ENCODE results near the gene JMJD7. TPM values are rescaled to one million over a fixed set of nuclear protein-coding genes. Genes with fewer than 3 reads are reported as not detected.

Gene JMJD7
- total RNA-seq, 1 experiment from 2014 or later: 4.4 TPM

DNA sequence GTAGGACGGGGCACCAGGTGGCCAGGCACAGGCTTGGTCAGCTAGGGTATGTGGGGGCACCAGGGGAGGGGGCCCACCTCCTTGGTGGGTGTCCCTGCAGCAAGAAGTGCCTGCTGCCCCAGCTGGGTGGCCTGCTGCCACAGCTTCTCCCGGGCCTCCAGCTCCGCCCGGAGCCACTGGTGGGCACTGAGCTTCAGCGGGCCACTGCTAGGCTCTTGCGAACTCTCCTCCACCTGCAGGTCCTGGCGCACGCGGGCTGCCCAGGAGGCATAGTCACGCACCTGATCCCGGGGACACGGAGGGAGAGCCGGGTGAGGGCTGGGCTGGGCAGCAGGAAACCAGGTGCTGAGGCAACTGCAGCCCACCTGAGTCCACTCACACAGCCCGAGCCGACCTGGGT, 40.4 kb downstream of the JMJD7 start:
- DNase-seq (ENCODE audit: low read depth, low spot score): no peak

DNA sequence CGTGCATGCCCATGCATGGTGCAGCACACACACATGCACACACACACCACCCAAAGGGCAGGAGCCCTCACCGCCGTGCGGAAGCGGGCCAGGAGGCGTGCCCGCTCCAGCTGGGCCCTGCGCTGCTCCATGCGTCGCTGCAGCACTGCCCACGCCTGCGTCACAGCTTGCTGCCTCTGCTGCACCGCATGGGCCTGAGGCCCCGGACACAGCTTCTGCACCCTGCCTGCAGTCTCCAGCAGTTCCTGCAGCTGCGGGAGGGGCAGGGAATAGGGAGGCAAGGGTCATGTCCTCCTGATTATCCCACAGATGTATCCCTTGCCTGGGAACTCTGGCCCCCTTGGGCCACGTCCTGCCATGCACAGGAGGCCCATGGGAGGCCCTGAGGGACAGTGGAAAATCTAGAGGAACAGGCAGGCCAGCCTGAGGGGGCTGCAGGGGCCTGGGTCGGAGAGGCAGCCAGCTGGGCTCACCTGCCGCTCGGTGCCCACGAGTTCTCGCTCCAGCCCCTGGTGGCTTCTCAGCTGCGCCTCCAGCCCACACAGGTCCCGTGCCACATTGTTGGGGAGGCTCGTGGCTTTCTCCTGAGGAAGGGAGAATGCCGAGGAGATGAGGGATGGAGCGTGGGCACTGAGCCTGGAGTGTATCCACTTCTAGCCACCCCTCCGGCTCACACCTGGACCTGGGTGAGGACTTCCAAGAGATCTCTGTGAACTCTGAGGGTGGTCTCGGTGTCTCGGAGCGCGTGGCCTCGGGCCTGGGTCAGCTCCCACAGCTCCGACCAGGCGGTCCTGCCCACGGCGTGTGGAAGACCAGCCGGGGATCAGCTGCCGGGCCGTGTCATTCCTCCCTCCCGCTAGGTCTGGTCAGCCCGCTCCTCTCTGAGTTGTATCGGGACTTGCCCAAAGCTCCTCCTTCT, 42.1 kb downstream of the JMJD7 start:
- in situ Hi-C loops (cut with HindIII; ENCODE audit: low pct_unique_long_range_greater_than_20kb, low sequenced_read_pairs): no loop called here
- DNase-seq (ENCODE audit: low read depth, low spot score): no peak

More for the DNA sequence above, 40.4 kb downstream of the JMJD7 start:
- in situ Hi-C loops (cut with HindIII; ENCODE audit: low pct_unique_long_range_greater_than_20kb, low sequenced_read_pairs): no loop called here

DNA sequence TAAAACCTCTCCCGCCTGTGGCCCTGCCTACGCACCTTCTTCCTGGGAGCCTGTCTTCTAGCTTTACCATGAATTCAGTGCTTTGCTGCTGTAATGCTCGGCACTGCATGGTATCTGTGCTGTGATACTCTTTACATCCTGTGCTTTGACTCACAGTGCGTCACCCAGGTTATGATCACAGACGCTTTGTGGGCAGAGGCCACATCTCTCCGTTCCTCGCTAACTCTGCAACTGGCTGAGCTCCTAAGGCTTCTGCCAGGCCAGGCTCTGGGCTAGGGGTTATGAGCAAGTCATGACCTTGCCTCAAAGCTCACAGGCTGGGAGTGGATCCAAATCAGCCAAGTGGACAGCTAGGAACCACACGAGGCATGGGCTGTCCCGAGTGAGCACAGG, 42.8 kb downstream of the JMJD7 start:
- in situ Hi-C loops (cut with HindIII; ENCODE audit: low pct_unique_long_range_greater_than_20kb, low sequenced_read_pairs): no loop called here
- no peak for DNase-seq (ENCODE audit: low read depth, low spot score)

DNA sequence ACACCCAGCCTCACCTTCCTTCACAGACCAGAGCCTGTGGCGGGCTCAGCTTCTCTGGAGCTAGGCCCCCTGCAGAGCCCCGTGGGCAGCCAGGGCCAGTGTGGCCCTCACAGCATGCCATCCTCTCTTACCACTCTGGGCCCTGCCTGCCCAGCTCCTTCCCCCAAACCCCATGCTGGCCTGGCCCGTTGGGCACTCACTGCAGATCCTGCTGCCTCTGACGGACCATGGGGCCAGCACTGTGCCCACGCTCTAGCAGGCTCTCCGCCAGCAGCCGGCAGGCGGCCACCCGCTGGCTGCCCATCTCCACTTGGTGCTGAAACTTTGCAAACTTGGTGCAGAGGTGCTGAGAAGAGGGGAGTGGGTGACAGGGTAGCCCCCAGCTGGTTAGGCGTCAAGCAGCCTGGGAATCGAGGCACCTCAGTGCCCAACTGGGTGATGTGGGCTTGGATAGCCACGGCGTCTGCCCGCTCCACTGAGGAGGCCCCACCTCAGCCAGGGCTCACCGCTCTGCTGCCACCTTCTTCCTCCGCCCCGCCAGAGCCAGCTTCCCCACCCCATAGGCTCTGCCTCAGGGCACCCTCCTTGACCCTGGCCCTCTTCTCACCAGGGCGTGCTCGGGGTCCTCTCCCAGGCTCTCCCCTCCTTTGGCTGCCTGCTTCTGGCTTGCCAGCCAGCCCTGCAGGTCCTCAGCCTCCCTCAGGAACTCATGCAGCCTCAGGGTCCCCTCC, 43.4 kb downstream of the JMJD7 start:
- in situ Hi-C loops (cut with HindIII; ENCODE audit: low pct_unique_long_range_greater_than_20kb, low sequenced_read_pairs): no loop called here
- DNase-seq (ENCODE audit: low read depth, low spot score): no peak

- in situ Hi-C loops (cut with HindIII; ENCODE audit: low pct_unique_long_range_greater_than_20kb, low sequenced_read_pairs): no loop called here
- no peak for DNase-seq (ENCODE audit: low read depth, low spot score)
Observed at GRCh38 chr15:41872166-41872747, 44.4 kb downstream of the JMJD7 start.

DNA sequence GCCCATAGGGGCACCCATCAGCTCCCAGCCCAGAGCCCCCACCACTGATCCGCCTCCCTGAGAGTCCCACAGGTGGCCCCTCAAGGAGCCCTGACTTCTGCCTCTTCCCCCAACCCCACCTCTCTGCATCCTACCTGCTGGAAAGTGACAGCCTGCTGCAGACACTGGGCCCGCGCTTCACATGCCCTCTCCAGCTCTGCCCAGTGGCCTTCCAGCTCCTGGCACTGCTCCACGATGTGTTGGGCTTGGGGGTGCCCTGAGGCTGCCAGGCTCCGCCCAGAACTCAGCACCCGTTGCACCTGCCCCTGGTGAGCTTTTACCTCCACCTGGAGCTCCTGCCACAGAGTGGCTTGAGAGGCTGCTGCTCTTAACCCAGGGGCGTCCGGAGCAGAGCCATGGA, 45.8 kb downstream of the JMJD7 start:
- DNase-seq (ENCODE audit: low read depth, low spot score): no peak
- in situ Hi-C loops (cut with HindIII; ENCODE audit: low pct_unique_long_range_greater_than_20kb, low sequenced_read_pairs): no loop called here

GRCh38 chr15:41874736-41875135, 46.8 kb downstream of the JMJD7 start:
- no peak for DNase-seq (ENCODE audit: low read depth, low spot score)
- in situ Hi-C loops (cut with HindIII; ENCODE audit: low pct_unique_long_range_greater_than_20kb, low sequenced_read_pairs): no loop called here

GRCh38 chr15:41876007-41876406, 48.1 kb downstream of the JMJD7 start:
- in situ Hi-C loops (cut with HindIII; ENCODE audit: low pct_unique_long_range_greater_than_20kb, low sequenced_read_pairs): no loop called here
- no peak for DNase-seq (ENCODE audit: low read depth, low spot score)

GRCh38 chr15:41876689-41877088, 48.8 kb downstream of the JMJD7 start:
- in situ Hi-C loops (cut with HindIII; ENCODE audit: low pct_unique_long_range_greater_than_20kb, low sequenced_read_pairs): no loop called here
- no peak for DNase-seq (ENCODE audit: low read depth, low spot score)

DNA sequence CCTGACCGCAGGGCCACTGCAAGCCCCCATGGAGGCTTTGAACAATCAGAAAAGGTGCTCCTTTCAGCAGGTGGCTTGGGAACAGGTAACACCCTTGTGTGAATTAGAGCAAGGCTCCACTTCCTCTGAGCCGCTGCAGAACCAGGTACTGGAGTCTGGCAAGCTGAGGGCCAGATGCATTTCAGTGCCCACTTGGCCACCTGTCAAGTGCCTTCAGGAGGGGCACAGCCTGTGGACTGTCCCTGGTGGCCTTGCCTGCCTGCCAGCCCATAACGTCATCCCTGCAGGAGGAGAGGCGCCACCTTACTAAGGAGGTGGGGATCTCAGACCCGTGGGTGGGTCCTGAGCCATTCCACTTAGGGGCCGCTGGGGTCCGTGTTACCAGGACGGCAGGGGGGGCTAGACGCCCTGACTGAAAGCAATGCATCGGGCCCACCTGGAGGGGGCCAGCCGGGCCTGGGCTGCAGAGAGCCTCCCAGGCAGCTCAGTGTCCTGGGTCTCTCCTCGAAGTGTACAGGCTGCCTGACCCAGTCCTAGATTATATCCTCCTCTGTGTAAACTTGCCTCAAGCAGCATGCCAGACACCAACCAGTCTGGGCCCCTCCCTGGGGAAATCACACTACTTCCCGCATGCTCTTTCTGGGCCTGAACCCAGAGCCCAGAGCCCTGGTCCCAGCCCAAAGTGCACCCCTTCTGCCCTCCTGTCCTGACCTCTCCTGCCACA, 49.9 kb downstream of the JMJD7 start:
- in situ Hi-C loops (cut with HindIII; ENCODE audit: low pct_unique_long_range_greater_than_20kb, low sequenced_read_pairs): no loop called here
- DNase-seq (ENCODE audit: low read depth, low spot score): no peak

DNA sequence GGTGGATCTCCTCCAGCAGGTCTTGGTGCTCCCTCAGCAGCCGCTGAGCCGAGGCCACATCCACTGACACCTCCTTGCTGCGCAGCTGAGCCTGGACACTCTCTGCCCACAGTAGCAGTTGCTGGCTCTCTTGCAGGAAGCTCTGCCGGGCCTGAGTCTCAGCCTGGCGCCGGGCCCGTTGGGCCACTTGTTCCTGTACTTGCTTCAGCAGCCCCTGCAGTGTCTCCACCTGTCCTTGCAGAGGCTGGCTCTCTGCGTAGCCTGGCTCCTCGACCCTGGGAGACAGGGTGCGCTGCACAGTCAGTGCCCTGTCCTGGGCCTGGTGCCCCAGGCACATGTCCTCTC, 50.4 kb downstream of the JMJD7 start:
- in situ Hi-C loops (cut with HindIII; ENCODE audit: low pct_unique_long_range_greater_than_20kb, low sequenced_read_pairs): no loop called here
- DNase-seq (ENCODE audit: low read depth, low spot score): no peak

DNA sequence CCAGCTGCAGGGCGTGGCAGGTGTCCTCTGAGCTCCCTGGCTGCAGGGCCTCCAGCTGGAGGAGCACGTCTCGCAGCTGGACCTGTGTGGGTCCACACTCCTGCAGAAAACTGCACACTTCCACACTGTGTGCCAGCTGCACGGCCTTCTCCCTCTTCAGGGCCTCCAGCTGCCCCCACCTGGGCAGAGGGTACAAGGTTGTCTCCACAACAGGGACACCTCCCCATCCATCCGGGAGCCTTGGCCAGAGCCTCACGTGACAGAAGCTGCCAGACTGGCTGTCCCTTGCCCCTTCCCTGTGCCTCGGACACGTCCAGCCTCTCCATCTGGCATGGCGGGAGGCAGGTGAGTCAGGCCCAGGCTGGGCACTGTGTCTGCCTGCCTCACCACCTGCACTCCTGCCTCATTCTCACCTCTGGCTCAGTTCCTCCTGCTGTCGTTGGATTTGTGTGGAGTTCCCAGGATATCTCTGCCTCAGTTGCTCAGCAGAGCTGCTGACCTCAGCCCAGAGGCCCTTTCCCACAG, 51.5 kb downstream of the JMJD7 start:
- no peak for DNase-seq (ENCODE audit: low read depth, low spot score)
- in situ Hi-C loops (cut with HindIII; ENCODE audit: low pct_unique_long_range_greater_than_20kb, low sequenced_read_pairs): no loop called here

DNA sequence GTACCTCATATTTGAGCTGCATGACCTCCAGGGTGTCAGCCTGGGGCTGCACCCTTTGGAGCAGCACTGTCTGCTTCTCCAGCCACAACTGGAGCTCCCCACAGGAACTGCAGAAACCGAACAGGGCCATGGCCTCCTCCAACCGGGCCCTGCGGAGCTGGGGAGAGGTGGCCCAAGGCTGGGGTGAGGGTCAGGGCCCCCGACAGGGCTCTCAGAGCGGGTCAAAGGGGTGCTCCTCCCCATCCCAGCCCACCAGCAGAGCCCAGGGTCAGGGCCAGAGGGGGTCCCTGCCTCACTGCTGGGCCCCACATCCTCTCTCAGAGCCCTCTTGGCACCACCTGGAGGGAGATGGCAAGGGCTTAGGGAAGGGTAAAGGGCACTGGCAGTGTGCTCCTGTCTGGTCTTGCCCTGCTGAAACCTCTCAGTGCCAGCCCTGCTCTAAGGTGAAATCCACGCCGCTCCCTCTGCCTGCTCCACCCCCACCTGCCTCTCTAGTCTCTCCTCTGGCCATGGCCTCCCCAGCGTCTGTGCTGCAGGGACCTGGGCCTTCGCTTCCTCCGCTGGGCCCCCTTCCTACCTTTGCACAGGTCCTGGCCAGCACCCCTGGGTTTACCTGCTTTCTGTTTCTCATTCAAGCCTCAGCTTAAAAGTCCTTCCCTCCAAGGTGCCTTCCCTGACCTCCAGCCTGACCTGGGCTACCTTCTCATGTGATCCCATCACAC, 52.4 kb downstream of the JMJD7 start:
- DNase-seq (ENCODE audit: low read depth, low spot score): no peak
- in situ Hi-C loops (cut with HindIII; ENCODE audit: low pct_unique_long_range_greater_than_20kb, low sequenced_read_pairs): no loop called here

GRCh38 chr15:41881086-41881485, 53.2 kb downstream of the JMJD7 start:
- in situ Hi-C loops (cut with HindIII; ENCODE audit: low pct_unique_long_range_greater_than_20kb, low sequenced_read_pairs): no loop called here

DNA sequence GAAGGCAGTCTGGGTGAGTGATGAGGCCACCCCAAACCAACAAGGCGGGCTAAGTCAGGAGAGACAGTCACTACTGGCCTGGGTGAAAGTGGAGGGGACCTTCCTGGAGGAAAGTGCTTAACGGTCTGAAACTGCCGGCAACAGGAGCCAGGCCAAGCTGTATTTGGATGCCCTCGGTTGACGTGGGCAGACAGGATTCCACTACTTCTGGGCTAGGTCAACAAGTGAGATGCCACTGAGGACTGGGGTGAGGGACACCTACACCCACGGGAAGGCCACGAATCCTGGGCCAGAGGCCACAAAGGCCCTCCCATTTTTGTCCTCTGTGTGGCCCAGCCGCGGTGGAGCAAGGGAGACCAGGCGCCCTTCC, 53.6 kb downstream of the JMJD7 start:
- no peak for DNase-seq (ENCODE audit: low read depth, low spot score)
- in situ Hi-C loops (cut with HindIII; ENCODE audit: low pct_unique_long_range_greater_than_20kb, low sequenced_read_pairs): no loop called here

More at GRCh38 chr15:41881086-41881485, 53.2 kb downstream of the JMJD7 start:
- DNase-seq (ENCODE audit: low read depth, low spot score): no peak

GRCh38 chr15:41881920-41882688, 54.2 kb downstream of the JMJD7 start:
- DNase-seq (ENCODE audit: low read depth, low spot score): no peak
- in situ Hi-C loops (cut with HindIII; ENCODE audit: low pct_unique_long_range_greater_than_20kb, low sequenced_read_pairs): no loop called here
